GM13976 (cell line): Measurements from ENCODE around the gene TBC1D32.
"Not testable (repeated sequence)": the region's sequence is repeated elsewhere in the genome, so short reads cannot be mapped to it uniquely, and the experiment has no call there.

Source experiments
- DNase-seq: peaks from one replicate; pipeline ENCODE4 v3.0.0; 2012; ENCODE audit warnings: low spot score
- CTCF ChIP-seq: IDR thresholded peaks from 2 replicates; pipeline ENCODE4 v1.5.1; 2012; ENCODE audit warnings: borderline replicate concordance, mild to moderate bottlenecking; ENCODE audit not compliant: insufficient read depth; ENCODE audit errors: extremely low read depth, missing control alignments, control extremely low read depth
- in situ Hi-C: fragments of 300-500 bp; cut with MboI; formaldehyde crosslinking; loops from one replicate; pipeline ENCODE4 v1.12.0; 2022; ENCODE audit warnings: low sequenced_read_pairs, mixed read lengths, inconsistent platforms; ENCODE audit not compliant: unreplicated experiment

Gene TBC1D32

GRCh38 chr6:121090492-121090891, 243.8 kb downstream of the TBC1D32 start:
- in situ Hi-C loops, result no loop called here
- no peak for TF ChIP-seq CTCF
- no peak for DNase-seq

DNA sequence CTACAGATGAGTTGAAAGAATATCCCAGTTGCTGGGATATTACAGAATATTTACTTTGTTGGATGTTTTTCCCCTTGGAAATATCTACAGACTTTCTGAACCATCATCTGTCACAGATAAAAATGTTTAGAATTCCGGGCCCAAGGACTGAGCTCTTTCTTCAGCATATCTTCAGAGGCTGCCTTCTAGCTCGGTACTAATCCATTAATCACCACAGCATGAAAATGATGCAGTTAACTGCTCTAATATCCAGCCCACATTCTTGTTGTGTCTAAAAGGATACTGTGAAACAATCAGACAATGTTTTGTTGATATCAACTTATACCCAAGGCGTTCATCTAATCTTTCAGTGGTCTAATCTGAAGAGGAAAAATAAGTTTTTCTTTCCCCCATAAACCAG, 247.4 kb downstream of the TBC1D32 start:
- in situ Hi-C loops, result no loop called here
- no peak for TF ChIP-seq CTCF
- no peak for DNase-seq

DNA sequence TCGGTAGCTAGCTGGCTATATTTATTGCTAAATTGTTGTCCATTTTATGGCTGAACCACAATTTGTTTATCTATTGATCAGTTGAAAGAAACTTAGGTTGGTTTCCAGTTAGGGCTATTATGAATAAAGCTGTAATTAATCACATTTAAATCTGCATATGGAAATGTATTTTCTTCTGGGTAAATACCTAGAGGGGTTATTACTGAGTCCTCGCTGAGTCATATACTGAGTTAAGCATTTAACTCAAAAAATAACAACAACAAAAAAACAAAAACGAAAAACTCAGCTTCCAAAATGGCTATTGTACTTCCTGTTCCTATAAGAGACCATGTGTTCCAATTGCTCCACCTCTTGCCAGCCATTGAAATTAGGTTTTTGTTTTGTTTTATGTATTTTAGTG, 258.2 kb downstream of the TBC1D32 start:
- DNase-seq, result no peak
- no peak for TF ChIP-seq CTCF
- in situ Hi-C loops, result no loop called here

DNA sequence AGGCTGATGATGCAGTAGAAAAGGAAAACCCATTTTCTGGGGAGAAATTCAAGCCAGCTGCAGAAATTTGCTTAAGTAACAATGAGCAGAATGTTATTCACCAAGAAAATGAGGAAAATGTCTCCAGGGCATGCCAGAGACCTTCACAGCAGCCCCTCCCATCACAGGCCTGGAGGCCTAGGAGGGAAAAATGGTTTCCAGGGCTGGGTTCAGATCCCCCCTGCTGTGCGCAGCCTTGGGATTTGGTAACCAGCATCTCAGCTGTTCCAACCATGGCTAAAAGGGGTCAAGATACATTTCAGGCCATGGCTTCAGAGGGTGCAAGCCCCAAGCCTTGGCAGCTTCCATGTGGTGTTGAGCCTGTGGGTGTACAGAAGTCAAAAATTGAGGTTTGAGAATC, 265.5 kb downstream of the TBC1D32 start:
- in situ Hi-C loops, result loop anchor here (25.0 kb wide), 1 partner anchor 244 kb away; no protein-coding TSS in a partner anchor
- not testable (repeated sequence) for DNase-seq

DNA sequence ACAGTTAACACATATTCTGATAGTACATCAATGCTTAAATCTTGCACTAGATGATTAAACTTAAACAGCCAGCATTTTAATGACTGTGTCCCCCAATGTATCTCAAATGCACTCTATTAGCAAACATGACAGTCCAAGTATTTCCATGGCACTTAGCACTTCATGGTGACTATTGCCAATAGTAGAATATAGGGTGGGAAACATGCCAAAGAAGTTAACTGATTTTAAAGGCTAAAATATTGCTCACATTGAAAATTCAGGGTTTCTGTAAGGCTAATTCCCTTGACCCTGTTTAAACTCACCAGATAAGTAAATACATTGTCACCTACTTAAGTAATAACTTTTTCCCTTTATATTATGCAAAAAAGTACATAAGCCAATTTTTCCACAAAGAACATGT, 266.9 kb downstream of the TBC1D32 start:
- DNase-seq, result no peak
- in situ Hi-C loops, result loop anchor here (25.0 kb wide), 1 partner anchor 245 kb away; no protein-coding TSS in a partner anchor
- no peak for TF ChIP-seq CTCF

- no peak for DNase-seq
- TF ChIP-seq CTCF, result no peak
- in situ Hi-C loops, result loop anchor here (25.0 kb wide), 1 partner anchor 248 kb away; no protein-coding TSS in a partner anchor
Measured at GRCh38 chr6:121064345-121064744, 269.9 kb downstream of the TBC1D32 start.

GRCh38 chr6:121055572-121056163, 278.6 kb downstream of the TBC1D32 start:
- peak; percentile 44 for TF ChIP-seq CTCF
- in situ Hi-C loops, result loop anchor here (25.0 kb wide), 1 partner anchor 257 kb away; no protein-coding TSS in a partner anchor
- peak; percentile 16 for DNase-seq

GRCh38 chr6:121048593-121048992, 285.7 kb downstream of the TBC1D32 start:
- DNase-seq, in situ Hi-C loops: not testable (repeated sequence)

DNA sequence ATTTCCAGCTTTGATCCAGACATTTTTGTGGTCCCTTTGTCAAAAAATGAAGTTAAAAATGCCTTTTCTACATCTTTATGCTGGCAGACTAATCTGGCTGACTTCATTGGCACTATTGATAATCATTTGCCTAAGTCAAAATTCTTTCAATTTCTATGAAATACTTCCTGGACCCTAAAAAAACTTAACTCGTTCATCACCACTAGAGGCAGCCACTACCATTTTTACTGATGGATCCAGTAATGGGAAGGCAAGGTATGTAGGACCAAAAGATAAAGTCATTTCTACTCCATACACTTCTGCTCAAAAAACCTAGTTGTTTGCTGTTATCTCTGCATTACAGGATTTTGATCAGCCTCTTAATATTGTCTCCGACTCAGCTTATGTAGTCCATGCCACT, 289.4 kb downstream of the TBC1D32 start:
- in situ Hi-C loops, DNase-seq: not testable (repeated sequence)

DNA sequence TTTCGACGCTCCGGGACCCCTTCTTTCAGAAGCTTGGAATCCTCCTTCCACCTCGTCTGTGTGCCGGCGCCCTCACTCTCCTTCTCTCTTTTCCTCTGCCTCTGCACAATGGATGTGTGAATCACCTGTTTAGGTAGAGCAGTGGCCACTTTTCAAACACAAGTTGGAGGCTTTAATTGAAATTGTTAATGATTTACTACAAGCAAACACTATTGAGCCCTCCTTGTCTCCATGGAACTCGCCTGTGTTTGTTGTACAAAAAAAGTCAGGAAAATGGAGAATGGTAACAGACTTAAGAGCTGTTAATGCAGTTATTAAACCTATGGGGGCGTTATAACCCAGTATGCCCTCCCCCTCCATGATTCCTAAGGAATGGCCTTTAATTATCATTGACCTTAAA, 290.6 kb downstream of the TBC1D32 start:
- DNase-seq, in situ Hi-C loops: not testable (repeated sequence)

DNA sequence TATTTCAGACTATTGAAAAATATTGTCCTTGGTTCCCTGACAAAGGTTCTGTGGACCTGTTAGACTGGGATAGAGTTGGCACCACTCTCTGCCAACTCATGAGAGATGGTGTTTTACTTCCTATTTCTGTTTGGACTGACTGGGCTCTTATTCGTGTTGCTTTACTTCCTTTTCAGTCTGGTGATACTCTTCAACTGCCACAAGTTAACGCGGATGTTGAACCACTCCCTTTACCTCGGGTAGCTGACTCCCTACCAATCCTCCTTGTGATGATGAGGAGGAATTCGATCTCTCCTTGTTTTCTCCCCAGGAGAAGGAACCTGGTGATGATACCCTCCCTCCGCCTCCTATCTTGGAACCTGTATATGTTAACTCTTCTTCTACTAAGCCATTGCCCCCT, 291.1 kb downstream of the TBC1D32 start:
- in situ Hi-C loops, DNase-seq: not testable (repeated sequence)
